WI38 (cell line): ENCODE results near the gene ZNF606.

ENCODE experiments used
- H3K4me3 ChIP-seq: 2 replicates; pipeline ENCODE4 v1.5.1; 2011; ENCODE audit warnings: low read depth, mild to moderate bottlenecking, control low read depth, low read length
- TF ChIP-seq, protein P1 (sequence below): IDR thresholded peaks from 2 replicates; pipeline ENCODE4 v1.5.1; 2012; ENCODE audit warnings: low read depth, mild to moderate bottlenecking, control low read depth, low read length

Gene ZNF606

DNA sequence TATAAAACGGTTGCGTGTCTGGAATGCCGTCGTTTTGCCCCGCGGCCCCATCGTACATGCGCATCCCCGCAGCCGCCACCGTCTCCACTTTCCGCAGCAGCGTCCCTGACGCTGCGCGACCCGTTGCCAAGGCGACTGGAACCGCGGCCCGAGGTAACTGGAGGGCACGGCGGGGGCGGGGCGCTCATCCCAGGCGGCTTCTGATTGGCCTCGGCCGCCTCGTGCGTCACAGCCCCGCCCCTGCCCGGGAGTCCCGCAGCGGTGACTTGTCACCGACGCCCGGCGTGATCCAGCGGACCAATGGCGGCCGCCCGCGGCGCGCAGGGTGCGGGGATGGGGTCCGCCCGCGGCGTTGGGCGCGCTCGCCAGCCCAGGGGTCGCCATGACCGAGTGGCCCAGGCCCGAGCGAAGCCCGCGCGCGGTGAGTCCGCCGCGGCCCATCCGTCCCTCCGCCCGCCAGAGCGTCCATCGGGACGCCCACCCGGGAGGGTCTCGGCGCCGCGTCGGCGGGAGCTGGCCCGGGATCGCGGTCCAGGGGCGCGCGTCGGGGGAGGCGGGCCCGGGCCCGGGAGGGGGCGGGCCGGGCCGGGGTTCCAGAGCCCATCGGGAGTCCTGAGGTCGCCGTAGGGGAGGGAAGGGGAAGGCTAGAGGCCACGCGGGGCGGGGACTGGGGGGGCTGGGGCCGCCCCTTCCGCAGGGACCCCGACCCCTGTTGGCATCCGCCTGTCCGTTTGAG, 31.3 kb upstream of the ZNF606 start, which contains the start of gene ZSCAN1:
ZSCAN1 (plus strand) TSS at position 285 of the 736 bp plus-strand sequence. CDS start 3,812 bp downstream, outside the sequence.
- no peak within 1 kb of the TSS for H3K4me3 ChIP-seq
- TF ChIP-seq, protein P1, sequence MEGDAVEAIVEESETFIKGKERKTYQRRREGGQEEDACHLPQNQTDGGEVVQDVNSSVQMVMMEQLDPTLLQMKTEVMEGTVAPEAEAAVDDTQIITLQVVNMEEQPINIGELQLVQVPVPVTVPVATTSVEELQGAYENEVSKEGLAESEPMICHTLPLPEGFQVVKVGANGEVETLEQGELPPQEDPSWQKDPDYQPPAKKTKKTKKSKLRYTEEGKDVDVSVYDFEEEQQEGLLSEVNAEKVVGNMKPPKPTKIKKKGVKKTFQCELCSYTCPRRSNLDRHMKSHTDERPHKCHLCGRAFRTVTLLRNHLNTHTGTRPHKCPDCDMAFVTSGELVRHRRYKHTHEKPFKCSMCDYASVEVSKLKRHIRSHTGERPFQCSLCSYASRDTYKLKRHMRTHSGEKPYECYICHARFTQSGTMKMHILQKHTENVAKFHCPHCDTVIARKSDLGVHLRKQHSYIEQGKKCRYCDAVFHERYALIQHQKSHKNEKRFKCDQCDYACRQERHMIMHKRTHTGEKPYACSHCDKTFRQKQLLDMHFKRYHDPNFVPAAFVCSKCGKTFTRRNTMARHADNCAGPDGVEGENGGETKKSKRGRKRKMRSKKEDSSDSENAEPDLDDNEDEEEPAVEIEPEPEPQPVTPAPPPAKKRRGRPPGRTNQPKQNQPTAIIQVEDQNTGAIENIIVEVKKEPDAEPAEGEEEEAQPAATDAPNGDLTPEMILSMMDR, result no peak

DNA sequence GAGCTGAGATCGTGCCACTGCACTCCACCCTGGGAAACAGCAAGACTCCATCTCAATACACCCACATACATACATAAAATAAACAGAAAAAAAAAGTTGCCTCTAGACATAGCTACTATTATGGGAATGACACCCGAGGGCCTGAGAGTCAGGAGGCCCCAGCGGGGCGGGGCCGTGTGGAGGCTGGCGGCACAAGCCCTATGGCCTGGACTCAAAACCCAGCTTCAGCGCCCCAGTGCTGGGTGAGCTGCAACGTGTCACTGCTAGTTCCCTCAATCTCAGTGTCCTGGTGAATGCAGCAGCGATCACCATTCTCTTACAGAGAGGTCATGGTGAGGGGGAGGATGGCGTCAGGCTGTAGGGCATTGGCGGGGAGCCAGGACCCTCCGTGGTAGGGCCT, 22.0 kb upstream of the ZNF606 start:
- no peak overlapping the region for H3K4me3 ChIP-seq
- TF ChIP-seq, protein P1, result no peak

DNA sequence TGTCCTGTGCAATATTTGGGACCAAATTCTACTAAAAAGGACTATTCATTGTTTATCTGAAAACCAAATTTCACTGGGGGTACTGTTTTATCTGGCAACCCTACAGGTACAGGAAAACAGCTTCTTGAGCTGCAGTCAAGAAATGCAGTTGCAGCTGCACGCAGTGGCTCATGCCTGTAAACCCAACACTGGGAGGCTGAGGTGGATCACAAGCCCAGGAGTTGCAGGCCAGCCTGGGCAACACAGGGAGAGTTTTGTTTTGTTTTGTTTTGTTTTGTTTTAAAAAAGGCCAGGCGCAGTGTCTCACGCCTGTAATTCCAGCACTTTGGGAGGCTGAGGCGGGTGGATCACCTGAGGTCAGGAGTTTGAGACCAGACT, 19.7 kb upstream of the ZNF606 start:
- TF ChIP-seq, protein P1, result no peak

DNA sequence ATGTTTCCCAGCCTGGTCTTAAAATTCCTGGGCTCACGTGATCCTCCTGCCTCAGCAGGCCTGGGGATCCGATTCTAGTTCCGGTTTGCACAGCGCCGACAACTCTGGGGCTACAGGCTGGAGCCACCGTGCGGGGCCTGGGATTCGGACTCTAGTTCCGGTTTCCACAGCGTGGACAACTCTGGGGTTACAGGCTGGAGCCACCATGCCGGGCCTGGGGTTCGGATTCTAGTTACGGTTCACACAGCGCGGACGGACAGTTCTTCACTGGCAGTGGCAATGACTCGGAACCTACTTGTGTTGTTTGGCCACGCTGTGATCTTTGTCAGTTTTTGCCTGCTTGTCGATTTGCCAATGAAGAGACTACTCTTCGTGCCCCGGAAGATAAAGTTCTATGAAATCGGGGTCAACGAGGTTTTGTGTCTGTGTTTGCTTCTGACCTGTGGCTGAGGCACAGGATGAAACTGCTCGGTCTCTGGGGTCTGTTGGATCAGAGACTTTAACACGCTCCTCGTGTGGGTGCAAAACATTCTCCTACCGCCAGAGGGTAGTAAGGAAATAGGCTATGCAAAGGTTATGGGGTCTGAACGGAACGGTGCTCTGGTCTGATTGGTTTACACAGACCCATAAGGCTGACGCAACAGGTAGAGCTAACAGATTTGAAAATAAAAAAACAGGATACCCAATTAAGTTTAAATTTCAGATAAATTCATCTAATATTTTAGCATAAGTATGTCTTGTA, 19.1 kb upstream of the ZNF606 start:
- TF ChIP-seq, protein P1, result peak; percentile 45
- no peak overlapping the region for H3K4me3 ChIP-seq

More for the DNA sequence above, 19.7 kb upstream of the ZNF606 start:
- no peak overlapping the region for H3K4me3 ChIP-seq

DNA sequence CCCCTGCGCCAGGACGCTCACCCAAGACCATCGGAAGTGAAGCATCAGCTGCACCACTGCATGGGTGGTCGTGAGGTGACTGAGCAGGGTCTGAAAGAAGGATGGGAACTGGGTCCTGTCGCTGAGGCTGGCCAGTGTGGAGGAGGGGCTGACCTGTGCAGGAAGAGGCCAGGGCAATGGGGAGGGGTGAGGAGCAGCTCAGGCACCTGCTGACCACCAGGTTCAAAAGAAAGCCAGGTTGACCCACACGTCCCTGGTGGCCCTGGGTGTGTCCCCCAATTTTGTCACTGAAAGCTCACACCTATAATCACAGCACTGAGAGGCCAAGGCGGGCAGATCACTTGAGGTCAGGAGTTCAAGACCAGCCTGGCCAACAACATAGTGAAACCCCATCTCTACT, 17.5 kb upstream of the ZNF606 start:
- H3K4me3 ChIP-seq, result no peak overlapping the region
- TF ChIP-seq, protein P1, result no peak

DNA sequence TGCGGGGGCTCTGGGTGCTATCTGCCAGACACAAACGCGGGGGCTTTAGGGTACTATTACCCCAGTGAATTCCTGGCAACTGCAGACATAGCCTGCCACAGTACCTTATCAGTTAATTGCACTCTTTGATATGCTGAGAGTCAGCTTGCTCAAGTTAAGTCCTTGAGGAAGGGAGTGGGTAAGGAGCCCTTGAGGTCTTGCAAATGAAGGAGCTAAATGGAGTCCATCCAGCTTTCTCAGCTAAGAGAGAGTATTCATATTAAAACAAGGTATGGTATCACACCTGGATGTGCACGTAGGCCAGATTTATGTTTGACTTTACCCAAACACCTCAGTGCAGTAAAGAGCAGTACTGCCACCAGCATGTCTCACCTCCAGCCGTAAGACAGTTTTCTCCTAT, 11.5 kb upstream of the ZNF606 start:
- TF ChIP-seq, protein P1, result no peak
- no peak overlapping the region for H3K4me3 ChIP-seq

DNA sequence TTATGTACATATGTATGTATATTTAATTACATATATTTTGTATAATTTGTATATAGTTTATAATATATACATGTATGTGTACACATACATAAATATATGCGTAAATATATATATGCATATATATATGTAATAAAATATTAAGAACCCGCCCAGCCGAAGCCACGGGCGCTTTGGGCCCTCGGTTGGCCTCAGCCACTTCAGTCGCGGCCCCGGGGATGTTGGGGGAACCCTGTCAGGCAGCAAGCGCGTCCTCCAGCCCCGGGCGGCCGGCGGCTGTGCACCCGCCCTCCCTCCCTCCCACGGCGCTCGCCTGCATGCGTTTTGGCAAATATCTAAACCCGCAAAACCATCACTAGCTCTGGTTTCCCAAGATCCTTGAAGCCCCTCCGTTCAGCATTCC, 7.9 kb upstream of the ZNF606 start:
- TF ChIP-seq, protein P1, result no peak

More for the DNA sequence above, 7.9 kb upstream of the ZNF606 start:
- no peak overlapping the region for H3K4me3 ChIP-seq
